MCF 10A (cell line): ENCODE results near the gene RNF213. TPM values are rescaled to one million over a fixed set of nuclear protein-coding genes. Genes with fewer than 3 reads are reported as not detected.

Experiments used
- BruUV-seq: library from RNA; stranded (reverse); fragments of 400-500 nt; replicated peaks from 2 replicates; lab custom pipeline; 2021; lab: Mats Ljungman, UMichigan
- CTCF ChIA-PET: fragments of 300-600 bp; sonication (Branson Sonifier 250); formaldehyde crosslinking; extraction: SDS; loops from one replicate; lab custom pipeline; 2021; ENCODE audit warnings: antibody characterized with exemption, inconsistent platforms; lab: Yijun Ruan, JAX
- POLR2A ChIA-PET: fragments of 300-600, 350-650 bp; sonication (Branson Sonifier 250); formaldehyde crosslinking; extraction: SDS; loops from one replicate; lab custom pipeline; 2020; ENCODE audit warnings: antibody characterized with exemption, inconsistent platforms; lab: Yijun Ruan, JAX
- DNase-seq: peaks from one replicate; pipeline ENCODE4 v3.0.0-alpha.2; 2018; ENCODE audit not compliant: unreplicated experiment
- H3K27ac Mint-ChIP-seq: one replicate; pipeline ENCODE4 v1.8.0; 2022; ENCODE audit warnings: mild to moderate bottlenecking, low read depth, mixed read lengths; ENCODE audit not compliant: unreplicated experiment
- H3K27me3 Mint-ChIP-seq: one replicate; pipeline ENCODE4 v1.8.0; 2022; ENCODE audit warnings: mixed read lengths; ENCODE audit not compliant: insufficient read depth, unreplicated experiment
- H3K36me3 Mint-ChIP-seq: one replicate; pipeline ENCODE4 v1.8.0; 2022; ENCODE audit warnings: mild to moderate bottlenecking, moderate library complexity, mixed read lengths; ENCODE audit not compliant: insufficient read depth, unreplicated experiment
- H3K4me1 Mint-ChIP-seq: one replicate; pipeline ENCODE4 v1.8.0; 2022; ENCODE audit warnings: mixed read lengths; ENCODE audit not compliant: insufficient read depth, unreplicated experiment
- H3K4me3 Mint-ChIP-seq: one replicate; pipeline ENCODE4 v1.8.0; 2022; ENCODE audit warnings: mild to moderate bottlenecking, moderate library complexity, mixed read lengths; ENCODE audit not compliant: unreplicated experiment
- H3K9me3 Mint-ChIP-seq: one replicate; pipeline ENCODE4 v1.8.0; 2022; ENCODE audit warnings: mixed read lengths; ENCODE audit not compliant: unreplicated experiment
- CTCF ChIP-seq: fragments of 200-600 bp; IDR thresholded peaks from one replicate; pipeline ENCODE4 v1.8.0; 2022; ENCODE audit warnings: antibody characterized with exemption, mild to moderate bottlenecking; ENCODE audit not compliant: unreplicated experiment
- intact Hi-C: fragments of 100-400 bp; cut with micrococcal nuclease; formaldehyde crosslinking; loops from 2 replicates; pipeline ENCODE4 v1.14.1; 2022
- total RNA-seq: library from RNA; stranded (reverse); gene quantifications from 2 replicates; pipeline ENCODE4 v1.2.3, GENCODE V29; 2022

RNF213 gene
- total RNA-seq, 1 experiment from 2014 or later: 50.5 TPM

DNA sequence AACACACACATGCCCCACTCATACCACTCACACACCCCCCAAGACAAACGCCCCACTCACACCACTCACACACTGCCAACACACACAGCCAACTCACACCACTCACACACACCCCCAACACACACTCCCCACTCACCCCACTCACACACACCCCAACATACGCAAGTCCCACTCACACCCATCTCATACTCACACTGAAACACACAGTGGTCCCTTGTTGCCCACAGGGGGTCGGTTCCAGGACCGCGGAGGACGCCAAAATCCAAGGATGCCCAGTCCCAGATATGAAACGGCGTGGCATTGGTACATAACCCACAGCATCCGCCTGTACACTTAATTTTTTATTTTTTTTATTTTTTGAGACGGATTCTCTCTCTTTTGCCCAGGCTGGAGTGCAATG is 20.9 kb downstream of the RNF213 start:
- BruUV-seq: no TSS peak
- CTCF ChIA-PET: no interaction called here
- TF ChIP-seq CTCF: no peak
- no peak for DNase-seq
- H3K4me1 Mint-ChIP-seq: peaks cover 30% of the 10 kb centered on the region
- peaks cover 33% of the 10 kb centered on the region for H3K36me3 Mint-ChIP-seq
- no peak overlapping the region for H3K27ac Mint-ChIP-seq
- no peaks in the 10 kb centered on the region for H3K9me3 Mint-ChIP-seq
- POLR2A ChIA-PET: no interaction called here
- H3K27me3 Mint-ChIP-seq: no peaks in the 10 kb centered on the region
- intact Hi-C loops: no loop called here
- no peak overlapping the region for H3K4me3 Mint-ChIP-seq

- Mint-ChIP-seq H3K4me1 (peaks cover 20% of the 10 kb centered on the region), H3K27ac (no peak overlapping the region), H3K27me3 (no peaks in the 10 kb centered on the region), H3K4me3 (no peak overlapping the region), H3K36me3 (peaks cover 43% of the 10 kb centered on the region), H3K9me3 (no peaks in the 10 kb centered on the region)
- no peak for TF ChIP-seq CTCF
- ChIA-PET CTCF (interaction anchor here (0.6 to 0.8 kb wide), 3 partner anchors 159 to 290 kb away, joined by 3 to 4 read pairs (median 3); no protein-coding TSS in a partner anchor), POLR2A (no interaction called here)
- intact Hi-C loops: no loop called here
- no peak for DNase-seq
- BruUV-seq: no TSS peak
Measured at GRCh38 chr17:80283116-80283852, 22.6 kb downstream of the RNF213 start.

DNA sequence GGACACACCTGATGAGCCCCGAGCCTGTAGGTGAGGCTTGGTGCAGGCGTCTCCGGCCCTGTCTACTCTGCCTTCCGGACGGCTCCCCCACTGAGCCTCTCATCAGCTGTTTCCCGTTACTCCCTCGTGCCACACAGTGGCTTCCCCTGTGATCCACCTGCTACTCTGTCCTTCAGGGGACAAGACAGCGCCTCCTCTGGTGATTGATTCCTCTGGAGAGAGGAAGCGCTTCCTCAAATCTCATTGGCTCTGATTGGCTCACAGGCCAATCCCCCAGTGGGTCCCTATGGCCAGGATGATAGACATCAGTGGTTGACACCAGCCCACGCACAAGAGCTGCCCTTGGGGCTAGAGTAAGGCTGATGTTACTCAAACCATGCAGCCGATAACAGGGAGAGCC is 24.0 kb downstream of the RNF213 start:
- POLR2A ChIA-PET: interaction anchor here (0.6 kb wide), 1 partner anchor 152 kb away, joined by 4 read pairs; no protein-coding TSS in a partner anchor
- no peak overlapping the region for H3K27ac Mint-ChIP-seq
- no TSS peak for BruUV-seq

More for the DNA sequence above, 24.0 kb downstream of the RNF213 start:
- CTCF ChIA-PET: interaction anchor here (0.6 kb wide), 1 partner anchor 183 kb away, joined by 3 read pairs; no protein-coding TSS in a partner anchor
- Mint-ChIP-seq H3K36me3 (peaks cover 57% of the 10 kb centered on the region), H3K9me3 (no peaks in the 10 kb centered on the region), H3K27me3 (no peaks in the 10 kb centered on the region), H3K4me3 (no peak overlapping the region), H3K4me1 (peaks cover 7% of the 10 kb centered on the region)
- no peak for TF ChIP-seq CTCF
- intact Hi-C loops: no loop called here
- DNase-seq: no peak
